ENCODE measurements around the gene KIF16B. TPM values are rescaled to one million over a fixed set of nuclear protein-coding genes. Genes with fewer than 3 reads are reported as not detected.

KIF16B gene
- total RNA-seq, 1 experiment from 2014 or later: 16.6 TPM

- TF ChIP-seq SIN3A (IDR thresholded peaks at IDR 0.05; ENCODE audit: borderline replicate concordance, insufficient read depth, low read depth, low read length) (no peak), POLR2AphosphoS5 (IDR thresholded peaks at IDR 0.05; ENCODE audit: low read depth, low read length) (no peak), TCF7L2 (IDR thresholded peaks at IDR 0.05; ENCODE audit: low read depth, low read length) (no peak)
- TF ChIP-seq, protein P1, sequence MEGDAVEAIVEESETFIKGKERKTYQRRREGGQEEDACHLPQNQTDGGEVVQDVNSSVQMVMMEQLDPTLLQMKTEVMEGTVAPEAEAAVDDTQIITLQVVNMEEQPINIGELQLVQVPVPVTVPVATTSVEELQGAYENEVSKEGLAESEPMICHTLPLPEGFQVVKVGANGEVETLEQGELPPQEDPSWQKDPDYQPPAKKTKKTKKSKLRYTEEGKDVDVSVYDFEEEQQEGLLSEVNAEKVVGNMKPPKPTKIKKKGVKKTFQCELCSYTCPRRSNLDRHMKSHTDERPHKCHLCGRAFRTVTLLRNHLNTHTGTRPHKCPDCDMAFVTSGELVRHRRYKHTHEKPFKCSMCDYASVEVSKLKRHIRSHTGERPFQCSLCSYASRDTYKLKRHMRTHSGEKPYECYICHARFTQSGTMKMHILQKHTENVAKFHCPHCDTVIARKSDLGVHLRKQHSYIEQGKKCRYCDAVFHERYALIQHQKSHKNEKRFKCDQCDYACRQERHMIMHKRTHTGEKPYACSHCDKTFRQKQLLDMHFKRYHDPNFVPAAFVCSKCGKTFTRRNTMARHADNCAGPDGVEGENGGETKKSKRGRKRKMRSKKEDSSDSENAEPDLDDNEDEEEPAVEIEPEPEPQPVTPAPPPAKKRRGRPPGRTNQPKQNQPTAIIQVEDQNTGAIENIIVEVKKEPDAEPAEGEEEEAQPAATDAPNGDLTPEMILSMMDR (IDR thresholded peaks at IDR 0.05): no peak
- TF ChIP-seq, protein P2, sequence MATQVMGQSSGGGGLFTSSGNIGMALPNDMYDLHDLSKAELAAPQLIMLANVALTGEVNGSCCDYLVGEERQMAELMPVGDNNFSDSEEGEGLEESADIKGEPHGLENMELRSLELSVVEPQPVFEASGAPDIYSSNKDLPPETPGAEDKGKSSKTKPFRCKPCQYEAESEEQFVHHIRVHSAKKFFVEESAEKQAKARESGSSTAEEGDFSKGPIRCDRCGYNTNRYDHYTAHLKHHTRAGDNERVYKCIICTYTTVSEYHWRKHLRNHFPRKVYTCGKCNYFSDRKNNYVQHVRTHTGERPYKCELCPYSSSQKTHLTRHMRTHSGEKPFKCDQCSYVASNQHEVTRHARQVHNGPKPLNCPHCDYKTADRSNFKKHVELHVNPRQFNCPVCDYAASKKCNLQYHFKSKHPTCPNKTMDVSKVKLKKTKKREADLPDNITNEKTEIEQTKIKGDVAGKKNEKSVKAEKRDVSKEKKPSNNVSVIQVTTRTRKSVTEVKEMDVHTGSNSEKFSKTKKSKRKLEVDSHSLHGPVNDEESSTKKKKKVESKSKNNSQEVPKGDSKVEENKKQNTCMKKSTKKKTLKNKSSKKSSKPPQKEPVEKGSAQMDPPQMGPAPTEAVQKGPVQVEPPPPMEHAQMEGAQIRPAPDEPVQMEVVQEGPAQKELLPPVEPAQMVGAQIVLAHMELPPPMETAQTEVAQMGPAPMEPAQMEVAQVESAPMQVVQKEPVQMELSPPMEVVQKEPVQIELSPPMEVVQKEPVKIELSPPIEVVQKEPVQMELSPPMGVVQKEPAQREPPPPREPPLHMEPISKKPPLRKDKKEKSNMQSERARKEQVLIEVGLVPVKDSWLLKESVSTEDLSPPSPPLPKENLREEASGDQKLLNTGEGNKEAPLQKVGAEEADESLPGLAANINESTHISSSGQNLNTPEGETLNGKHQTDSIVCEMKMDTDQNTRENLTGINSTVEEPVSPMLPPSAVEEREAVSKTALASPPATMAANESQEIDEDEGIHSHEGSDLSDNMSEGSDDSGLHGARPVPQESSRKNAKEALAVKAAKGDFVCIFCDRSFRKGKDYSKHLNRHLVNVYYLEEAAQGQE (IDR thresholded peaks at IDR 0.05; ENCODE audit: insufficient read depth in 1 of 2, low read depth in 2 of 2, low read length in 1 of 2): no peak
- H3K27me3 ChIP-seq (ENCODE audit: control insufficient read depth, insufficient read depth, low read length): no peaks in the 10 kb centered on the region
- POLR2A ChIA-PET: no interaction called here
- H3K4me1 ChIP-seq (ENCODE audit: control insufficient read depth, insufficient read depth, low read length): peaks cover 3% of the 10 kb centered on the region; the same call in 1 of the 2 replicates
- in situ Hi-C loops (cut with HindIII; ENCODE audit: low pct_unique_long_range_greater_than_20kb, low sequenced_read_pairs) (no loop called here), intact Hi-C loops (cut with micrococcal nuclease; ENCODE audit: unreplicated experiment) (no loop called here)
- DNase-seq (ENCODE audit: low read depth, low spot score): no peak
- H3K9me3 ChIP-seq (ENCODE audit: control insufficient read depth, insufficient read depth, low read depth, low read length): no peaks in the 10 kb centered on the region
- CTCF ChIA-PET: interaction anchor here (0.5 kb wide), 1 partner anchor 13 kb away, joined by 3 read pairs; no protein-coding TSS in a partner anchor
- no peak overlapping the region for H3K27ac ChIP-seq (ENCODE audit: low read length)
- H3K36me3 ChIP-seq (ENCODE audit: control insufficient read depth, insufficient read depth, low read length): no peaks in the 10 kb centered on the region
- H3K4me3 ChIP-seq (ENCODE audit: low read depth in 2 of 2, low read length in 2 of 2): no peak overlapping the region
- ATAC-seq: no peak
- no TSS peak for BruUV-seq (replicated peaks)
These were observed 17.5 kb downstream of the KIF16B start for GRCh38 chr20:16555754-16556153.

DNA sequence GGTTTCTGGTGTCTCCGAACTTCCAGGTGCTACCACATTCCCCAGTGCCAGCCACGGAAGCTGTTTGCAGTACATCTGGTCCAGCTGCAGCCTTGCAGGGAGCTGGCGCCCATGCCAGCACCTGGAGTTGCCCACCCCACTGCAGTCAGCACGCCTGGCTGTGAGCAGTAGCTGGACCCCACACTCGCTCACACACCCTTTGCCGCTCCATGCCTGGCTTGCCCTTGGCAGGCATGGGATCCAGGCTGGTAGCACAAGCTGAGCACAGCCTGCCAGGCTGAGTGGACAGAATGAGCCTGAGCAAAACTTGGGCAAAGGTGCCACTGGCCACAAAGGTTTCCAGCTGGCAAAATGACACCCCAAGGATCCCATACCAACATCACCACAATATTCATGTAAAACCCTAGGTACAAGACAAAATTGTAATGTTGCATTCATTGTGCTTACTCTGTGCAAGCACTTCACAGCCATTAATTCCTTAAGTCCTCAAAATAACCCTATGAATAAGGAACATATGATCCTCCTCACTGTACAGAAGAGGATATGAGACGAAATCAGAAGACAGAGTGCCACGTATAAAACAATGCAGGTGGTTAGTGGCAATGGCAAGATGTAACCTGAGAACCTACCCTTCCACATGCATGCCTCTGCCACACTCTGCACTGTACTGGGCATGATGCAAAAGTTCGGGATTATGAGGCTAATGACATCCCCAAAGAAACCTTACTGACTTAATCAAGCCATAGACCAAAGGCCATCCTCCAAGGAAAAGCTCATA is 18.3 kb downstream of the KIF16B start:
- no peak overlapping the region for H3K4me3 ChIP-seq (ENCODE audit: low read depth in 2 of 2, low read length in 2 of 2)
- intact Hi-C loops (cut with micrococcal nuclease; ENCODE audit: unreplicated experiment) (no loop called here), in situ Hi-C loops (cut with HindIII; ENCODE audit: low pct_unique_long_range_greater_than_20kb, low sequenced_read_pairs) (no loop called here)
- DNase-seq (ENCODE audit: low read depth, low spot score): no peak
- no TSS peak for BruUV-seq (replicated peaks)
- ATAC-seq: no peak
- no peak overlapping the region for H3K27ac ChIP-seq (ENCODE audit: low read length)
- CTCF ChIA-PET: no interaction called here
- TF ChIP-seq SIN3A (IDR thresholded peaks at IDR 0.05; ENCODE audit: borderline replicate concordance, insufficient read depth, low read depth, low read length): no peak
- H3K36me3 ChIP-seq (ENCODE audit: control insufficient read depth, insufficient read depth, low read length): no peaks in the 10 kb centered on the region
- POLR2A ChIA-PET: no interaction called here
- no peaks in the 10 kb centered on the region for H3K9me3 ChIP-seq (ENCODE audit: control insufficient read depth, insufficient read depth, low read depth, low read length)
- no peaks in the 10 kb centered on the region for H3K27me3 ChIP-seq (ENCODE audit: control insufficient read depth, insufficient read depth, low read length)
- H3K4me1 ChIP-seq (ENCODE audit: control insufficient read depth, insufficient read depth, low read length): peaks cover 3% of the 10 kb centered on the region; the same call in 1 of the 2 replicates

GRCh38 chr20:16553684-16554083 is 19.6 kb downstream of the KIF16B start:
- Histone ChIP-seq H3K36me3 (ENCODE audit: control insufficient read depth, insufficient read depth, low read length) (no peaks in the 10 kb centered on the region), H3K4me1 (ENCODE audit: control insufficient read depth, insufficient read depth, low read length) (peaks cover 3% of the 10 kb centered on the region; the same call in 1 of the 2 replicates), H3K9me3 (ENCODE audit: control insufficient read depth, insufficient read depth, low read depth, low read length) (no peaks in the 10 kb centered on the region), H3K4me3 (ENCODE audit: low read depth in 2 of 2, low read length in 2 of 2) (no peak overlapping the region), H3K27ac (ENCODE audit: low read length) (no peak overlapping the region), H3K27me3 (ENCODE audit: control insufficient read depth, insufficient read depth, low read length) (no peaks in the 10 kb centered on the region)
- DNase-seq (ENCODE audit: low read depth, low spot score) (no peak), ATAC-seq (no peak)
- ChIA-PET CTCF (no interaction called here), POLR2A (no interaction called here)
- intact Hi-C loops (cut with micrococcal nuclease; ENCODE audit: unreplicated experiment): no loop called here
- BruUV-seq (replicated peaks): no TSS peak
- in situ Hi-C loops (cut with HindIII; ENCODE audit: low pct_unique_long_range_greater_than_20kb, low sequenced_read_pairs): no loop called here
- TF ChIP-seq SIN3A (IDR thresholded peaks at IDR 0.05; ENCODE audit: borderline replicate concordance, insufficient read depth, low read depth, low read length) (no peak), POLR2AphosphoS5 (IDR thresholded peaks at IDR 0.05; ENCODE audit: low read depth, low read length) (no peak), TCF7L2 (IDR thresholded peaks at IDR 0.05; ENCODE audit: low read depth, low read length) (no peak)
- TF ChIP-seq, protein P1 (IDR thresholded peaks at IDR 0.05): no peak
- TF ChIP-seq, protein P2 (IDR thresholded peaks at IDR 0.05; ENCODE audit: insufficient read depth in 1 of 2, low read depth in 2 of 2, low read length in 1 of 2): no peak
